Uterus (tissue), 4 donors: ENCODE data around the gene HS6ST3. TPM values are rescaled to one million over a fixed set of nuclear protein-coding genes. Genes with fewer than 3 reads are reported as not detected.

Source experiments
- DNase-seq, 2 donors: peaks; one replicate each; pipeline ENCODE4 v3.0.0-alpha.2; 2019 to 2020
- H3K27ac ChIP-seq, 2 donors: fragments of 200-600 bp; sonication (generic); 1 replicate in 1 of 2; 2 replicates in 1 of 2; pipeline ENCODE4 v1.5.1; 2016 to 2018
- H3K27me3 ChIP-seq, 2 donors: fragments of 200-600 bp; sonication (generic); one replicate each; pipeline ENCODE4 v1.5.1; 2018 to 2019; ENCODE audit warnings: control low read depth in 1 of 2
- H3K36me3 ChIP-seq, 2 donors: fragments of 200-600 bp; sonication (generic); one replicate each; pipeline ENCODE4 v1.5.1; 2019; ENCODE audit warnings: control low read depth in 1 of 2
- H3K4me1 ChIP-seq, 2 donors: fragments of 200-600 bp; sonication (generic); one replicate each; pipeline ENCODE4 v1.5.1; 2018 to 2019; ENCODE audit warnings: control low read depth in 1 of 2
- H3K4me3 ChIP-seq, 2 donors: fragments of 200-600 bp; sonication (generic); 1 replicate in 1 of 2; 2 replicates in 1 of 2; pipeline ENCODE4 v1.5.1; 2018 to 2019; ENCODE audit warnings: mild to moderate bottlenecking in 1 of 2
- H3K9me3 ChIP-seq, 2 donors: fragments of 200-600 bp; sonication (generic); one replicate each; pipeline ENCODE4 v1.5.1; 2019; ENCODE audit warnings: control low read depth in 1 of 2
- CTCF ChIP-seq, 4 experiments: fragments of 200-600 bp in 2 of 4; fragments of 450-650 bp in 2 of 4; sonication (generic) in 2 of 4; IDR thresholded peaks; one replicate each; pipeline ENCODE4 v1.5.1; 2016 to 2019; ENCODE audit warnings: antibody characterized with exemption in 4 of 4, mild to moderate bottlenecking in 2 of 4, moderate library complexity in 1 of 4
- POLR2A ChIP-seq, 2 donors: fragments of 450-650 bp; IDR thresholded peaks; one replicate each; pipeline ENCODE4 v1.6.1; 2016; ENCODE audit warnings: antibody characterized with exemption in 2 of 2, mild to moderate bottlenecking in 1 of 2, moderate library complexity in 1 of 2
- intact Hi-C: fragments of 100-400 bp; cut with DNase I; formaldehyde crosslinking; loops from one replicate; pipeline ENCODE4 v1.15.1; 2023; ENCODE audit warnings: low total_unique reads
- total RNA-seq, 4 donors: library from RNA; depleted of rRNA in 3 of 4; stranded (reverse); fragments of >200 nt in 3 of 4; gene quantifications; one replicate each; pipeline versions ENCODE4 v1.1.0 to v1.2.4, GENCODE V29; 2014 to 2023
- donor health status: DM: yes; HTN: yes; CAD: no.

The HS6ST3 gene
- total RNA-seq, 4 donors from 2014 or later, result 1.3 to 8.7 (median 5.3) TPM

- H3K9me3 ChIP-seq, result no peaks in the 10 kb centered on the region
- no peaks in the 10 kb centered on the region for H3K4me1 ChIP-seq
- H3K4me3 ChIP-seq, result no peak overlapping the region
- intact Hi-C loops, result no loop called here
- H3K27ac ChIP-seq, result no peak overlapping the region
- H3K36me3 ChIP-seq, result no peaks in the 10 kb centered on the region
- H3K27me3 ChIP-seq, result no peaks in the 10 kb centered on the region
- no peak for DNase-seq
- TF ChIP-seq POLR2A (IDR thresholded peaks at IDR 0.05), result no peak
- no peak for TF ChIP-seq CTCF (IDR thresholded peaks at IDR 0.05)
Measured at GRCh38 chr13:96696389-96696900, 606.5 kb downstream of the HS6ST3 start.

- intact Hi-C loops, result no loop called here
- H3K9me3 ChIP-seq, result no peaks in the 10 kb centered on the region
Measured at GRCh38 chr13:96700657-96701056, 610.8 kb downstream of the HS6ST3 start.

GRCh38 chr13:96707146-96707545 lies 617.2 kb downstream of the HS6ST3 start:
- H3K36me3 ChIP-seq, result no peaks in the 10 kb centered on the region
- no peak overlapping the region for H3K4me3 ChIP-seq
- TF ChIP-seq POLR2A (IDR thresholded peaks at IDR 0.05) (no peak), CTCF (IDR thresholded peaks at IDR 0.05) (no peak)
- intact Hi-C loops, result no loop called here
- no peaks in the 10 kb centered on the region for H3K27me3 ChIP-seq
- no peaks in the 10 kb centered on the region for H3K4me1 ChIP-seq
- H3K27ac ChIP-seq, result no peak overlapping the region
- no peak for DNase-seq
- H3K9me3 ChIP-seq, result no peaks in the 10 kb centered on the region

More at GRCh38 chr13:96700657-96701056, 610.8 kb downstream of the HS6ST3 start:
- Histone ChIP-seq H3K4me1 (no peaks in the 10 kb centered on the region), H3K4me3 (no peak overlapping the region), H3K36me3 (no peaks in the 10 kb centered on the region), H3K27me3 (no peaks in the 10 kb centered on the region), H3K27ac (no peak overlapping the region)
- DNase-seq, result no peak
- TF ChIP-seq POLR2A (IDR thresholded peaks at IDR 0.05), result no peak
- TF ChIP-seq CTCF (IDR thresholded peaks at IDR 0.05), result no peak

- no peaks in the 10 kb centered on the region for H3K36me3 ChIP-seq
- H3K4me3 ChIP-seq, result no peak overlapping the region
- DNase-seq, result no peak
- no peaks in the 10 kb centered on the region for H3K27me3 ChIP-seq
- no peaks in the 10 kb centered on the region for H3K4me1 ChIP-seq
- TF ChIP-seq CTCF (IDR thresholded peaks at IDR 0.05), result no peak
- no peaks in the 10 kb centered on the region for H3K9me3 ChIP-seq
- intact Hi-C loops, result no loop called here
- no peak overlapping the region for H3K27ac ChIP-seq
Measured at GRCh38 chr13:96710166-96710862, 620.4 kb downstream of the HS6ST3 start.

- no peaks in the 10 kb centered on the region for H3K27me3 ChIP-seq
Measured at GRCh38 chr13:96720446-96720845, 630.5 kb downstream of the HS6ST3 start.

More at GRCh38 chr13:96720446-96720845, 630.5 kb downstream of the HS6ST3 start:
- no peaks in the 10 kb centered on the region for H3K4me1 ChIP-seq
- no peak for TF ChIP-seq CTCF (IDR thresholded peaks at IDR 0.05)
- TF ChIP-seq POLR2A (IDR thresholded peaks at IDR 0.05), result no peak
- H3K9me3 ChIP-seq, result no peaks in the 10 kb centered on the region
- no peak overlapping the region for H3K4me3 ChIP-seq
- intact Hi-C loops, result no loop called here
- H3K36me3 ChIP-seq, result no peaks in the 10 kb centered on the region
- DNase-seq, result no peak
- H3K27ac ChIP-seq, result no peak overlapping the region
